Calu3 (cell line): Measurements from ENCODE around the gene HAS3. TPM values are rescaled to one million over a fixed set of nuclear protein-coding genes. Genes with fewer than 3 reads are reported as not detected.

Source experiments
- Bru-seq: library from RNA; stranded (reverse); fragments of 400-500 nt; gene quantifications from one replicate; lab custom pipeline; 2021; lab: Mats Ljungman, UMichigan
- BruChase-seq, 2 experiments: library from RNA; stranded (reverse); fragments of 400-500 nt; gene quantifications; one replicate each; lab custom pipeline; 2021; lab: Mats Ljungman, UMichigan
- BruUV-seq: library from RNA; stranded (reverse); fragments of 400-500 nt; replicated peaks from 2 replicates; lab custom pipeline; 2021; lab: Mats Ljungman, UMichigan
- CTCF ChIA-PET: fragments of 300-600 bp; sonication (Branson Sonifier 250); formaldehyde crosslinking; loops from one replicate; lab custom pipeline; 2022; ENCODE audit warnings: antibody characterized with exemption; lab: Charles Lee
- DNase-seq: peaks from one replicate; pipeline ENCODE4 v3.0.0; 2022
- H3K27ac Mint-ChIP-seq: one replicate; pipeline ENCODE4 v1.8.0; 2022; ENCODE audit warnings: mixed read lengths; ENCODE audit not compliant: unreplicated experiment
- H3K27me3 Mint-ChIP-seq: one replicate; pipeline ENCODE4 v1.8.0; 2022; ENCODE audit warnings: mixed read lengths; ENCODE audit not compliant: unreplicated experiment
- H3K36me3 Mint-ChIP-seq: one replicate; pipeline ENCODE4 v1.8.0; 2022; ENCODE audit warnings: mild to moderate bottlenecking, moderate library complexity, mixed read lengths; ENCODE audit not compliant: insufficient read depth, unreplicated experiment
- H3K4me1 Mint-ChIP-seq: one replicate; pipeline ENCODE4 v1.8.0; 2022; ENCODE audit warnings: mild to moderate bottlenecking, low read depth, mixed read lengths; ENCODE audit not compliant: unreplicated experiment
- H3K4me3 Mint-ChIP-seq: one replicate; pipeline ENCODE4 v1.8.0; 2022; ENCODE audit warnings: mild to moderate bottlenecking, low read depth, moderate library complexity, mixed read lengths; ENCODE audit not compliant: unreplicated experiment
- H3K9me3 Mint-ChIP-seq: one replicate; pipeline ENCODE4 v1.8.0; 2022; ENCODE audit warnings: low read depth, mixed read lengths; ENCODE audit not compliant: unreplicated experiment
- intact Hi-C: fragments of 100-400 bp; cut with micrococcal nuclease; formaldehyde crosslinking; loops from one replicate; pipeline ENCODE4 v1.10.0; 2022; ENCODE audit not compliant: unreplicated experiment
- long read RNA-seq: library from polyadenylated mRNA; stranded (forward); transcript quantifications from one replicate; pipeline ENCODE4 v2.0.0, GENCODE V29; 2022
- total RNA-seq: library from RNA; stranded (reverse); gene quantifications from 2 replicates; pipeline ENCODE4 v1.2.3, GENCODE V29; 2022
- TF ChIP-seq, protein P1 (sequence below): fragments of 200-600 bp; IDR thresholded peaks from one replicate; pipeline ENCODE4 v1.8.0; 2022; ENCODE audit warnings: antibody characterized with exemption; ENCODE audit not compliant: unreplicated experiment

HAS3 gene, protein sequence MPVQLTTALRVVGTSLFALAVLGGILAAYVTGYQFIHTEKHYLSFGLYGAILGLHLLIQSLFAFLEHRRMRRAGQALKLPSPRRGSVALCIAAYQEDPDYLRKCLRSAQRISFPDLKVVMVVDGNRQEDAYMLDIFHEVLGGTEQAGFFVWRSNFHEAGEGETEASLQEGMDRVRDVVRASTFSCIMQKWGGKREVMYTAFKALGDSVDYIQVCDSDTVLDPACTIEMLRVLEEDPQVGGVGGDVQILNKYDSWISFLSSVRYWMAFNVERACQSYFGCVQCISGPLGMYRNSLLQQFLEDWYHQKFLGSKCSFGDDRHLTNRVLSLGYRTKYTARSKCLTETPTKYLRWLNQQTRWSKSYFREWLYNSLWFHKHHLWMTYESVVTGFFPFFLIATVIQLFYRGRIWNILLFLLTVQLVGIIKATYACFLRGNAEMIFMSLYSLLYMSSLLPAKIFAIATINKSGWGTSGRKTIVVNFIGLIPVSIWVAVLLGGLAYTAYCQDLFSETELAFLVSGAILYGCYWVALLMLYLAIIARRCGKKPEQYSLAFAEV
- total RNA-seq (29.8 and 33.2 TPM in 2 replicates), Bru-seq, nascent RNA (percentile 68 among the genes with signal in this experiment), BruChase-seq, experiment 1, labeled RNA remaining after a 6-hour chase (percentile 55 among the genes with signal in this experiment), BruChase-seq, experiment 2, labeled RNA remaining after a 2-hour chase (percentile 81 among the genes with signal in this experiment)
- long read RNA-seq, partial matches to known transcripts, result 0 of 11 reads
- long read RNA-seq, other reads (novel, unspliced or antisense), result 10 of 11 reads

DNA sequence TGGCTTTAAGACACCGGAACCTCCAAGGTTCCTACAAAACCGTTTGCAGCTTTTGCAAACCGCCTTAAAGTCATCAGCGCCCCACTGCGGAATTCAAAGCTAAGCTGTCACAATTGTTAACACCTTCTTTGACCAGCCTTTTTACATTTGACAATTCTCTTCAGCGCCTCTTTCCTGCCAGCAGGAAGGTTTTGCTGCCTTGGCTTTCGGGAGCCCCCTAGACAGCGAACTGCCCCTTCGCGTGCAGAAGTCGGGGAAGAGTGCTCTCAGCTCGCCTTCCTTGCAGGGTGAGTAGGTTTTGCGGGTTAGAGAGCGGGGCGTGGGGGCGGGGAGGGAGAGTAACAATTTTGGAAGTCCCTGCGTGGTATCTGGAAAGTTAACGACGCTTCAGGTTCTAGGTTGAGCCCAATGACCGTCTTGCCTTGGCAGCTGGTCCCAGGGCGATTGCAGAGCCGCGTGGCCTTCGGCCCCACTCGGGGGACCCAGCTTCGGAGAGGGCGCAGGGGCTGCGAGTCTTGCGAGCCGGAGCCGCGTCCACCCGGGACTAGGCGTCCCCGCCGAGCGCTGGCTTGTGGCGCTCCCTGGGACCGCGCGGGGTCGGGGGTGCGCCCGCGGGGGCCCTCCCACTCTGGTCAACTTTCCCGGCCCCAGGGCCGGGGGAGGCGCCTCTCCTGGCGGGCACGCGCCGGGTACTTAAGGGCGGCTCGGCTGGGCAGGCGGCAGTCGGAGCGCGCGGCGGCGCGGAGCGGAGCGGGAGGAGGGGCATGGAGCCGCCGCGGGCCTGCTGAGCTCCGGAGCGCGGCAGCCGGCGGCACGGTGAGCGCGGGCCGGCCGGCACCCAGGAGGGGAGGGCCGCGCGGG is at the start of gene HAS3:
HAS3 (plus strand) TSS at position 153 of the 861 bp plus-strand sequence. CDS start 3,743 bp downstream, outside the sequence.
- TF ChIP-seq, protein P1, sequence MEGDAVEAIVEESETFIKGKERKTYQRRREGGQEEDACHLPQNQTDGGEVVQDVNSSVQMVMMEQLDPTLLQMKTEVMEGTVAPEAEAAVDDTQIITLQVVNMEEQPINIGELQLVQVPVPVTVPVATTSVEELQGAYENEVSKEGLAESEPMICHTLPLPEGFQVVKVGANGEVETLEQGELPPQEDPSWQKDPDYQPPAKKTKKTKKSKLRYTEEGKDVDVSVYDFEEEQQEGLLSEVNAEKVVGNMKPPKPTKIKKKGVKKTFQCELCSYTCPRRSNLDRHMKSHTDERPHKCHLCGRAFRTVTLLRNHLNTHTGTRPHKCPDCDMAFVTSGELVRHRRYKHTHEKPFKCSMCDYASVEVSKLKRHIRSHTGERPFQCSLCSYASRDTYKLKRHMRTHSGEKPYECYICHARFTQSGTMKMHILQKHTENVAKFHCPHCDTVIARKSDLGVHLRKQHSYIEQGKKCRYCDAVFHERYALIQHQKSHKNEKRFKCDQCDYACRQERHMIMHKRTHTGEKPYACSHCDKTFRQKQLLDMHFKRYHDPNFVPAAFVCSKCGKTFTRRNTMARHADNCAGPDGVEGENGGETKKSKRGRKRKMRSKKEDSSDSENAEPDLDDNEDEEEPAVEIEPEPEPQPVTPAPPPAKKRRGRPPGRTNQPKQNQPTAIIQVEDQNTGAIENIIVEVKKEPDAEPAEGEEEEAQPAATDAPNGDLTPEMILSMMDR, result peak; percentile 34
- BruUV-seq, result no TSS peak
- Mint-ChIP-seq H3K36me3 (peaks cover 46% of the 10 kb centered on the region), H3K4me3 (peak within 1 kb of the TSS; percentile 85), H3K27ac (peak within 1 kb of the TSS; percentile 87), H3K27me3 (peaks cover 3% of the 10 kb centered on the region), H3K9me3 (no peaks in the 10 kb centered on the region), H3K4me1 (peaks cover 35% of the 10 kb centered on the region)
- CTCF ChIA-PET, result interaction anchor here (0.6 to 2.2 kb wide), 7 partner anchors 18 to 448 kb away, joined by 3 to 14 read pairs (median 5); no protein-coding TSS in a partner anchor
- intact Hi-C loops, result loop anchor here (1.0 to 2.0 kb wide), 2 partner anchors 110 to 203 kb away; no protein-coding TSS in a partner anchor
- DNase-seq, result peak; percentile 88

DNA sequence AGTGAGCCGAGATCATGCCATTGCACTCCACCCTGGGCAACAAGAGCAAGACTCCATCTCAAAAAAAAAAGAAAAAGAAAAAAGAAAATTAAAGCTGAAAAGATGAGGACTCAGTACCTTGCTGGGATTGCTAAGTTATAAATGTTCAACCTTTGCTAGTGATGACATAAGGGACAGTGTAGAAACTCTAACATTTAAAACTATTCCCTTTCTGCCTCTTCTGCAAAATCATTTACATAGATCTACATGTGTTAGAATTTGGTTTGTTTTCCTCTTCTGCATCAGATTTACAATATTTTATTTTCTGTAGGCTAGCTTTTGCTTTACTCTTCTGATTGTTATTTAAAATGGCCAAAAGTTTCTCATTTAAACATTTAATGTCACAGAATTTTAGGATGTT is 49.5 kb upstream of the HAS3 start:
- H3K36me3 Mint-ChIP-seq, result no peaks in the 10 kb centered on the region
- no peaks in the 10 kb centered on the region for H3K9me3 Mint-ChIP-seq
- TF ChIP-seq, protein P1, result no peak
- H3K4me3 Mint-ChIP-seq, result no peak overlapping the region
- intact Hi-C loops, result no loop called here
- no peak overlapping the region for H3K27ac Mint-ChIP-seq
- BruUV-seq, result no TSS peak
- H3K27me3 Mint-ChIP-seq, result no peaks in the 10 kb centered on the region
- H3K4me1 Mint-ChIP-seq, result peaks cover 15% of the 10 kb centered on the region
- CTCF ChIA-PET, result interaction anchor here (0.6 to 0.7 kb wide), 2 partner anchors 46 to 608 kb away, joined by 3 read pairs; partner anchors contain the start of gene SMPD3
- no peak for DNase-seq

DNA sequence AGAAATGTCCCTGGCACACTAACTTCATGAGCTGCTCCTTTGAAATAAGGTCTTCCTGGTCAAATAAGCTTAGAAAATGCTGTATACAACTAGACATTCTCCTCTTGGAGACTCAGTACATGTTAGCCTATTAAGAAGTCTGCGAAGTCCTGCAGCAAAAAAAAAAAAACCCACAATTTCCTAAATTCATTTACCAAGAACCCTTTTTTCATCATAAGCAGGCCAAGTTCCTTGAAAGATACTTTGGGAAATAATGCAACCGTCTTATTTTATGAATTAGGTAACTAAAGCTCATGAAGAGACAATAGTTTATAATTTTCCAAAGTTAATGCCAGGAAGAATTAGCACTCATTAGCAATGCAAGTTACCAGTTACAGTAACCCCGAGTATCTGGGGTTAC is 49.0 kb upstream of the HAS3 start:
- no peak overlapping the region for H3K27ac Mint-ChIP-seq
- intact Hi-C loops, result no loop called here
- BruUV-seq, result no TSS peak
- peaks cover 15% of the 10 kb centered on the region for H3K4me1 Mint-ChIP-seq
- TF ChIP-seq, protein P1, result no peak
- CTCF ChIA-PET, result interaction anchor here (0.7 kb wide), 3 partner anchors 17 to 1170 kb away, joined by 3 to 4 read pairs (median 3); partner anchors contain the start of gene SMPD3
- H3K9me3 Mint-ChIP-seq, result no peaks in the 10 kb centered on the region
- no peak overlapping the region for H3K4me3 Mint-ChIP-seq
- no peaks in the 10 kb centered on the region for H3K27me3 Mint-ChIP-seq
- DNase-seq, result no peak
- no peaks in the 10 kb centered on the region for H3K36me3 Mint-ChIP-seq
